SU-DHL-6 (cell line): Measurements from ENCODE around the gene PRKCSH.
"Not testable (repeated sequence)": the region's sequence is repeated elsewhere in the genome, so short reads cannot be mapped to it uniquely, and the experiment has no call there.

Source experiments
- H2AFZ ChIP-seq: fragments of 200-600 bp; sonication (generic); 2 replicates; pipeline ENCODE4 v1.6.1; 2014; ENCODE audit warnings: low read depth, mild to moderate bottlenecking, moderate library complexity, mixed read lengths, antibody characterized with exemption, low read length; ENCODE audit not compliant: severe bottlenecking
- H3F3A ChIP-seq: fragments of 200-600 bp; shearing (Covaris generic); 2 replicates; pipeline ENCODE4 v1.6.0; 2016; ENCODE audit warnings: antibody characterized with exemption, mild to moderate bottlenecking; ENCODE audit not compliant: insufficient read depth
- H3K27ac ChIP-seq: fragments of 200-600 bp; sonication (generic); 2 replicates; pipeline ENCODE4 v1.5.1; 2016; ENCODE audit warnings: low read depth, mild to moderate bottlenecking, low read length, moderate library complexity, mixed read lengths
- H3K27me3 ChIP-seq: fragments of 200-600 bp; sonication (generic), shearing (Covaris generic); 2 replicates; pipeline ENCODE4 v1.6.0; 2014; ENCODE audit warnings: mild to moderate bottlenecking, low read length
- H3K36me3 ChIP-seq: fragments of 200-600 bp; sonication (generic); 2 replicates; pipeline ENCODE4 v1.6.1; 2014; ENCODE audit warnings: mild to moderate bottlenecking, low read length, mixed read lengths
- H3K4me2 ChIP-seq: fragments of 300-600, 200-600 bp; shearing (Covaris generic), sonication (generic); 2 replicates; pipeline ENCODE4 v1.6.0; 2014; ENCODE audit warnings: low read length, low read depth, mild to moderate bottlenecking; ENCODE audit not compliant: poor library complexity, severe bottlenecking
- H3K4me3 ChIP-seq: fragments of 200-600 bp; sonication (generic); 2 replicates; pipeline ENCODE4 v1.5.1; 2014; ENCODE audit warnings: antibody characterized with exemption, low read length, mild to moderate bottlenecking, mixed read lengths; ENCODE audit not compliant: insufficient read depth, poor library complexity, severe bottlenecking
- H3K79me2 ChIP-seq: fragments of 200-600 bp; sonication (generic); 2 replicates; pipeline ENCODE4 v1.6.1; 2014; ENCODE audit warnings: mild to moderate bottlenecking, low read length, moderate library complexity; ENCODE audit not compliant: insufficient read depth
- H3K9ac ChIP-seq: fragments of 200-600 bp; sonication (generic); 2 replicates; pipeline ENCODE4 v1.7.0; 2014; ENCODE audit warnings: mild to moderate bottlenecking, low read length
- H3K9me2 ChIP-seq: fragments of 200-600 bp; sonication (generic); replicated peaks from 2 replicates; pipeline ENCODE4 v1.6.1; 2014; ENCODE audit warnings: low read length; ENCODE audit not compliant: insufficient read depth
- H3K9me3 ChIP-seq: fragments of 200-600 bp; sonication (generic); 2 replicates; pipeline ENCODE4 v1.6.1; 2014; ENCODE audit warnings: low read length, mixed read lengths; ENCODE audit not compliant: insufficient read depth
- H4K20me1 ChIP-seq: fragments of 200-600 bp; sonication (generic); 2 replicates; pipeline ENCODE4 v1.6.1; 2014; ENCODE audit warnings: low read depth, mild to moderate bottlenecking, antibody characterized with exemption, low read length, moderate library complexity, mixed read lengths
- EZH2phosphoT487 ChIP-seq: fragments of 200-600 bp; sonication (generic), shearing (Covaris generic); conservative IDR thresholded peaks from 2 replicates; pipeline ENCODE4 v1.6.1; 2018; ENCODE audit warnings: mild to moderate bottlenecking, antibody characterized with exemption, low read length, moderate library complexity, mixed read lengths
- TF ChIP-seq, protein P1 (sequence below): fragments of 200-600 bp; sonication (generic); IDR thresholded peaks from one replicate; pipeline ENCODE4 v1.5.1; 2017; ENCODE audit warnings: antibody characterized with exemption, mild to moderate bottlenecking, low read length, moderate library complexity; ENCODE audit not compliant: insufficient read depth, poor library complexity, severe bottlenecking

PRKCSH gene

GRCh38 chr19:11464333-11465265 lies 29.2 kb downstream of the PRKCSH start:
- Histone ChIP-seq H3F3A (no peaks in the 10 kb centered on the region), H3K4me3 (no peak overlapping the region), H3K79me2 (no peaks in the 10 kb centered on the region), H3K27me3 (no peaks in the 10 kb centered on the region), H3K27ac (no peak overlapping the region), H3K9ac (no peak overlapping the region), H3K36me3 (no peaks in the 10 kb centered on the region), H4K20me1 (no peaks in the 10 kb centered on the region), H3K9me3 (no peaks in the 10 kb centered on the region), H3K4me2 (no peak overlapping the region), H3K9me2 (no peaks in the 10 kb centered on the region), H2AFZ (no peak overlapping the region)
- no peak for TF ChIP-seq EZH2phosphoT487
- TF ChIP-seq, protein P1, sequence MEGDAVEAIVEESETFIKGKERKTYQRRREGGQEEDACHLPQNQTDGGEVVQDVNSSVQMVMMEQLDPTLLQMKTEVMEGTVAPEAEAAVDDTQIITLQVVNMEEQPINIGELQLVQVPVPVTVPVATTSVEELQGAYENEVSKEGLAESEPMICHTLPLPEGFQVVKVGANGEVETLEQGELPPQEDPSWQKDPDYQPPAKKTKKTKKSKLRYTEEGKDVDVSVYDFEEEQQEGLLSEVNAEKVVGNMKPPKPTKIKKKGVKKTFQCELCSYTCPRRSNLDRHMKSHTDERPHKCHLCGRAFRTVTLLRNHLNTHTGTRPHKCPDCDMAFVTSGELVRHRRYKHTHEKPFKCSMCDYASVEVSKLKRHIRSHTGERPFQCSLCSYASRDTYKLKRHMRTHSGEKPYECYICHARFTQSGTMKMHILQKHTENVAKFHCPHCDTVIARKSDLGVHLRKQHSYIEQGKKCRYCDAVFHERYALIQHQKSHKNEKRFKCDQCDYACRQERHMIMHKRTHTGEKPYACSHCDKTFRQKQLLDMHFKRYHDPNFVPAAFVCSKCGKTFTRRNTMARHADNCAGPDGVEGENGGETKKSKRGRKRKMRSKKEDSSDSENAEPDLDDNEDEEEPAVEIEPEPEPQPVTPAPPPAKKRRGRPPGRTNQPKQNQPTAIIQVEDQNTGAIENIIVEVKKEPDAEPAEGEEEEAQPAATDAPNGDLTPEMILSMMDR, result no peak

- Histone ChIP-seq H3K36me3 (no peaks in the 10 kb centered on the region), H3K79me2 (no peaks in the 10 kb centered on the region), H3K27ac (no peak overlapping the region)
Observed at GRCh38 chr19:11465600-11465999, 30.2 kb downstream of the PRKCSH start.

GRCh38 chr19:11468266-11468845 lies 32.9 kb downstream of the PRKCSH start:
- not testable (repeated sequence) for H2AFZ ChIP-seq, H3K4me2 ChIP-seq, H3F3A ChIP-seq, H3K9me3 ChIP-seq, H3K27me3 ChIP-seq, H3K9ac ChIP-seq, H3K9me2 ChIP-seq, H3K4me3 ChIP-seq, H3K27ac ChIP-seq, H3K79me2 ChIP-seq, H4K20me1 ChIP-seq, H3K36me3 ChIP-seq

More at GRCh38 chr19:11465600-11465999, 30.2 kb downstream of the PRKCSH start:
- Histone ChIP-seq H3K9ac (no peak overlapping the region), H3K9me2 (no peaks in the 10 kb centered on the region), H3K9me3 (no peaks in the 10 kb centered on the region), H3F3A (no peaks in the 10 kb centered on the region), H3K4me3 (no peak overlapping the region), H2AFZ (no peak overlapping the region), H3K4me2 (no peak overlapping the region), H3K27me3 (no peaks in the 10 kb centered on the region), H4K20me1 (no peaks in the 10 kb centered on the region)
- TF ChIP-seq EZH2phosphoT487, result no peak
- TF ChIP-seq, protein P1, result no peak

DNA sequence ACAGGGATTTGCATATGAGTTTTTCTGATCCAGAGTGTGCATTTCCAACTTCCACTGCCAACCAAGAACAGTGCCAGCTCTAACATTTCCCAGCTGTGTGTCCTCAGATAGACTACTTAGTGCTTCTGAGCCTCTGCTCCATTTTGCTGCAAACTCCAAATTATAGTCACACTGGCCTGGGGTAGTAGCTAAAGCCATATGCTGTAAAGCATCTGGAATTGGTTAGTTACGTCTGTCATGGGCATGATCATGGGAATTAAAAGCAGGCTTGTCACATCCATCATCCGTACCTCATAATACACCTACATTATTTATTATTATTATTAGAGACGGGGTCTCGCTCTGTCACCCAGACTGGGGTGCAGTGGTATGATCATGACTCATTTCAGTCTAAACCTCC lies 38.3 kb downstream of the PRKCSH start:
- no peaks in the 10 kb centered on the region for H3K9me2 ChIP-seq
- no peak overlapping the region for H3K4me2 ChIP-seq
- TF ChIP-seq, protein P1, result no peak
- TF ChIP-seq EZH2phosphoT487, result no peak
- no peaks in the 10 kb centered on the region for H3K27me3 ChIP-seq
- no peak overlapping the region for H3K4me3 ChIP-seq
- no peak overlapping the region for H3K9ac ChIP-seq
- no peaks in the 10 kb centered on the region for H3F3A ChIP-seq
- no peak overlapping the region for H3K27ac ChIP-seq
- H3K79me2 ChIP-seq, result no peaks in the 10 kb centered on the region
- H2AFZ ChIP-seq, result no peak overlapping the region
- no peaks in the 10 kb centered on the region for H3K36me3 ChIP-seq
- H3K9me3 ChIP-seq, result no peaks in the 10 kb centered on the region
- H4K20me1 ChIP-seq, result no peaks in the 10 kb centered on the region

GRCh38 chr19:11475343-11475742 lies 39.9 kb downstream of the PRKCSH start:
- not testable (repeated sequence) for H4K20me1 ChIP-seq, H3K4me2 ChIP-seq, H3K27ac ChIP-seq, H3K27me3 ChIP-seq, H3K9ac ChIP-seq, H3K4me3 ChIP-seq, H3K79me2 ChIP-seq, H2AFZ ChIP-seq, H3F3A ChIP-seq, H3K9me3 ChIP-seq, H3K9me2 ChIP-seq, H3K36me3 ChIP-seq
